WTC11 (cell line): Measurements from ENCODE around the gene GRB7. TPM values are rescaled to one million over a fixed set of nuclear protein-coding genes. Genes with fewer than 3 reads are reported as not detected.

Experiments used
- ATAC-seq: fragments of 200-7000 bp; cut with Tn5 transposase; 2 replicates; pipeline ENCODE4 v1.10.0; 2021; ENCODE audit warnings: mild to moderate bottlenecking, moderate library complexity
- CTCF ChIA-PET: fragments of 300-600 bp; sonication (Branson Sonifier 250); formaldehyde crosslinking; loops from one replicate; lab custom pipeline; 2021; ENCODE audit warnings: antibody characterized with exemption; lab: Charles Lee
- POLR2A ChIA-PET: fragments of 350-600 bp; sonication (Branson Sonifier 250); formaldehyde crosslinking; loops from one replicate; lab custom pipeline; 2021; ENCODE audit warnings: antibody characterized with exemption; lab: Charles Lee
- DNase-seq: peaks from one replicate; pipeline ENCODE4 v3.0.0; 2021; ENCODE audit warnings: low spot score
- H3K27ac Mint-ChIP-seq: 2 replicates; pipeline ENCODE4 v1.8.0; 2021; ENCODE audit warnings: mixed read lengths
- H3K27me3 Mint-ChIP-seq: 2 replicates; pipeline ENCODE4 v1.8.0; 2021; ENCODE audit warnings: low read depth, mild to moderate bottlenecking, moderate library complexity, mixed read lengths
- H3K36me3 Mint-ChIP-seq: 2 replicates; pipeline ENCODE4 v1.8.0; 2021; ENCODE audit warnings: mixed read lengths
- H3K4me1 Mint-ChIP-seq: 2 replicates; pipeline ENCODE4 v1.8.0; 2022; ENCODE audit warnings: mixed read lengths
- H3K4me3 Mint-ChIP-seq: 2 replicates; pipeline ENCODE4 v1.8.0; 2021; ENCODE audit warnings: mild to moderate bottlenecking, moderate library complexity, mixed read lengths
- H3K9me3 Mint-ChIP-seq: 2 replicates; pipeline ENCODE4 v1.8.0; 2021; ENCODE audit warnings: mixed read lengths
- AFF4 ChIP-seq: sonication (generic); formaldehyde crosslinking; IDR thresholded peaks from 2 replicates; pipeline ENCODE4 v1.8.1; 2023; ENCODE audit warnings: mild to moderate bottlenecking, missing genetic modification reagents, borderline replicate concordance
- FOXJ3 ChIP-seq: sonication (generic); formaldehyde crosslinking; IDR thresholded peaks from 2 replicates; pipeline ENCODE4 v1.9.0; 2021; ENCODE audit warnings: missing genetic modification reagents, mild to moderate bottlenecking, borderline replicate concordance
- GABPB1 ChIP-seq: sonication (generic); formaldehyde crosslinking; IDR thresholded peaks from 2 replicates; pipeline ENCODE4 v1.8.1; 2023; ENCODE audit warnings: mild to moderate bottlenecking, missing genetic modification reagents
- HMGXB4 ChIP-seq: sonication (generic); formaldehyde crosslinking; IDR thresholded peaks from 2 replicates; pipeline ENCODE4 v1.8.1; 2023; ENCODE audit warnings: mild to moderate bottlenecking, moderate library complexity, missing genetic modification reagents
- JUN ChIP-seq: sonication (generic); formaldehyde crosslinking; IDR thresholded peaks from 2 replicates; pipeline ENCODE4 v1.8.0; 2023; ENCODE audit warnings: mild to moderate bottlenecking, missing genetic modification reagents
- MLX ChIP-seq: sonication (generic); formaldehyde crosslinking; IDR thresholded peaks from 2 replicates; pipeline ENCODE4 v1.8.1; 2023; ENCODE audit warnings: mild to moderate bottlenecking, missing genetic modification reagents, moderate library complexity
- MXD4 ChIP-seq: fragments of 250-450 bp; sonication (Bioruptor Pico); IDR thresholded peaks from 2 replicates; pipeline ENCODE4 v1.8.0; 2021; ENCODE audit warnings: mild to moderate bottlenecking, moderate library complexity, borderline replicate concordance
- NFYB ChIP-seq: sonication (generic); formaldehyde crosslinking; conservative IDR thresholded peaks from 2 replicates; pipeline ENCODE4 v1.8.0; 2022; ENCODE audit warnings: low read depth, missing genetic modification reagents
- NR1H2 ChIP-seq: sonication (generic); formaldehyde crosslinking; IDR thresholded peaks from 2 replicates; pipeline ENCODE4 v1.9.0; 2021; ENCODE audit warnings: mild to moderate bottlenecking, moderate library complexity, missing genetic modification reagents
- NR2C2 ChIP-seq: sonication (generic); formaldehyde crosslinking; IDR thresholded peaks from 2 replicates; pipeline ENCODE4 v1.8.0; 2022; ENCODE audit warnings: mild to moderate bottlenecking, missing genetic modification reagents
- PREB ChIP-seq: sonication (generic); formaldehyde crosslinking; IDR thresholded peaks from 2 replicates; pipeline ENCODE4 v1.8.1; 2022; ENCODE audit warnings: mild to moderate bottlenecking, missing genetic modification reagents, moderate library complexity, borderline replicate concordance
- TP53 ChIP-seq: sonication (generic); formaldehyde crosslinking; IDR thresholded peaks from 2 replicates; pipeline ENCODE4 v1.8.1; 2023; ENCODE audit warnings: mild to moderate bottlenecking, missing genetic modification reagents
- ZBTB43 ChIP-seq: sonication (generic); formaldehyde crosslinking; IDR thresholded peaks from 2 replicates; pipeline ENCODE4 v1.8.1; 2023; ENCODE audit warnings: mild to moderate bottlenecking, missing genetic modification reagents
- ZNF232 ChIP-seq: sonication (generic); formaldehyde crosslinking; IDR thresholded peaks from 2 replicates; pipeline ENCODE4 v1.8.0; 2022; ENCODE audit warnings: mild to moderate bottlenecking, missing genetic modification reagents
- ZNF263 ChIP-seq: sonication (generic); formaldehyde crosslinking; IDR thresholded peaks from 2 replicates; pipeline ENCODE4 v1.8.1; 2022; ENCODE audit warnings: low read depth, mild to moderate bottlenecking, moderate library complexity, missing genetic modification reagents
- ZNF281 ChIP-seq: sonication (generic); formaldehyde crosslinking; IDR thresholded peaks from 2 replicates; pipeline ENCODE4 v1.8.0; 2023; ENCODE audit warnings: mild to moderate bottlenecking, missing genetic modification reagents
- ZNF317 ChIP-seq: sonication (generic); formaldehyde crosslinking; IDR thresholded peaks from 2 replicates; pipeline ENCODE4 v1.8.1; 2023; ENCODE audit warnings: low read depth, mild to moderate bottlenecking, moderate library complexity, missing genetic modification reagents, borderline replicate concordance
- ZNF423 ChIP-seq: fragments of 250-450 bp; sonication (Bioruptor Pico); IDR thresholded peaks from 2 replicates; pipeline ENCODE4 v2.1.2; 2022; ENCODE audit warnings: mild to moderate bottlenecking, moderate library complexity
- total RNA-seq: library from RNA; stranded (reverse); gene quantifications from 3 replicates; pipeline ENCODE4 v1.2.3, GENCODE V29; 2021

The GRB7 gene
- total RNA-seq, 1 experiment from 2014 or later = 48.5 TPM

GRCh38 chr17:39726617-39727016 is 11.1 kb upstream of the GRB7 start:
- Mint-ChIP-seq H3K27ac (no peak overlapping the region), H3K9me3 (no peaks in the 10 kb centered on the region)
- CTCF ChIA-PET = no interaction called here

GRCh38 chr17:39727556-39727955 is 10.2 kb upstream of the GRB7 start:
- Mint-ChIP-seq H3K36me3 (peaks cover 31% of the 10 kb centered on the region), H3K4me3 (no peak overlapping the region), H3K27me3 (no peaks in the 10 kb centered on the region), H3K9me3 (no peaks in the 10 kb centered on the region), H3K4me1 (peaks cover 22% of the 10 kb centered on the region), H3K27ac (no peak overlapping the region)
- TF ChIP-seq ZNF232 (CRISPR knock-in tag) (no peak), HMGXB4 (CRISPR knock-in tag) (no peak), NR1H2 (CRISPR knock-in tag) (no peak), GABPB1 (CRISPR knock-in tag) (no peak), ZNF423 (CRISPR knock-in tag) (no peak), ZBTB43 (CRISPR knock-in tag) (no peak), AFF4 (CRISPR knock-in tag) (no peak), NR2C2 (no peak), ZNF263 (no peak), MLX (no peak), FOXJ3 (CRISPR knock-in tag) (no peak), TP53 (CRISPR knock-in tag) (no peak)
- CTCF ChIA-PET = interaction anchor here (3.7 to 4.3 kb wide), 2 partner anchors 25 to 106 kb away, joined by 33 to 77 read pairs; partner anchors contain the start of gene ERBB2
- no peak for ATAC-seq
- no peak for DNase-seq
- POLR2A ChIA-PET = no interaction called here

More at GRCh38 chr17:39726617-39727016, 11.1 kb upstream of the GRB7 start:
- Mint-ChIP-seq H3K27me3 (no peaks in the 10 kb centered on the region), H3K36me3 (peaks cover 31% of the 10 kb centered on the region), H3K4me3 (no peak overlapping the region), H3K4me1 (peaks cover 22% of the 10 kb centered on the region)
- POLR2A ChIA-PET = no interaction called here
- DNase-seq = no peak
- ATAC-seq = no peak
- TF ChIP-seq ZNF281 (CRISPR knock-in tag) (no peak), JUN (no peak), ZNF317 (CRISPR knock-in tag) (no peak), ZNF263 (no peak), PREB (no peak), NFYB (CRISPR knock-in tag) (no peak), ZNF423 (CRISPR knock-in tag) (no peak), ZBTB43 (CRISPR knock-in tag) (no peak), MXD4 (no peak)
